HG03520 (cell line): ENCODE measurements around the gene XIRP2.
"Not testable (repeated sequence)": the region's sequence is repeated elsewhere in the genome, so short reads cannot be mapped to it uniquely, and the experiment has no call there.

Source experiments
- ATAC-seq: cut with Tn5 transposase; IDR thresholded peaks from one replicate; pipeline ENCODE4 v1.9.1; 2021; ENCODE audit warnings: mild to moderate bottlenecking, moderate library complexity; ENCODE audit not compliant: unreplicated experiment

XIRP2 gene

DNA sequence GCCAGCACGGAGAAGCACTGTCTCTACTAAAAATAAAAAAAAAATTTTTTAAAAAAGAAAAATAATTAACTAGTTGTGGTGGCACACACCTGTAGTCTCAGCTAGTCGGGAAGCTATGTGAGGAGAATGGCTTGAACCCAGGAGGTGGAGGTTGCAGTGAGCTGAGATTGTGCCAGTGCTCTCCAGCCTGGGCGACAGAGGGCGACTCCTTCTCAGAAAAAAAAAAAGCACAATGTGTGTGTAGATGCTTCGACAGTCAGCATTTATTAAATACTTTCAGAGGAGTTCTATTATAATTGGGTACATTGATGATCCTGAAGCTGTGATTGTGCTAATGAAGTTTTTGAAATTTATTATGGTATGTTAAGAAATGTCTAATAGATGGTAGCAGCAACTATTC lies 46.5 kb downstream of the XIRP2 start:
- no peak for ATAC-seq

DNA sequence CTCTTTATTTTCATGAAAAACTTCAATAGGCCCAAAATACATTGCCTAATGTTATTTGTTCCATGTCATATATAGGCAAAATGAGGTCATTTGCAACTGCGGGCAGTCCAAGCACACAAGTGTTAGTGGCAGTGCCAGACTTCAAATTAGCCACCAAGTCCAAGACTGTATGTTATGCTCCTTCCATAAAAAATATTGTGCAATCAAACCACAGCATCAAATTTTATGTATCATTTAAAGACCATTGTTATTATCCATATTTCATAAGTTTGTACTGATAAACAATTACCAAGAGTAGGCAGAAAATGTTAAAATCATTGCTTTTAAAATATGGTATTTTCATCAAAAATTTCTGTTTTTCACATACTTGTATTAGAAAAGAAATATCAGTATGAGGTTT lies 54.1 kb downstream of the XIRP2 start:
- no peak for ATAC-seq

DNA sequence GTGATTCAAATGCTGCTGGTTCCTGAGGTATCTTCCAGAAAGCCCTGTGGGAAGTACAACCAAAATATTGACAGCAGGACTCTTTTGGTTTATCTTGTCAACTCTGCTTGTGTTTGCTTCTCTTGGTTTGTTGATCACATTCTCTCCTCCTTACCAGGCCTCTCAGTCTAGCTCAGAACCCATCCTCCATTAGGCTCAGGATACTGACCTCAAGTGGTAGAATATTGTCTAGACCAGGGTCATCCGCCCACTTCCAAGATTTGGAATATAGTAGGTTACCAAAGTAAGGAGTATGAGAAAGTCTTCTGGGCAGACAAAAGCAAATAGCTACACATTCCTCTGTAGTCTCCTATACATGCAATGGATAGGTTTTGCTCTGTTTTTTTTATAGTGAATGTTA lies 56.6 kb downstream of the XIRP2 start:
- ATAC-seq = no peak

DNA sequence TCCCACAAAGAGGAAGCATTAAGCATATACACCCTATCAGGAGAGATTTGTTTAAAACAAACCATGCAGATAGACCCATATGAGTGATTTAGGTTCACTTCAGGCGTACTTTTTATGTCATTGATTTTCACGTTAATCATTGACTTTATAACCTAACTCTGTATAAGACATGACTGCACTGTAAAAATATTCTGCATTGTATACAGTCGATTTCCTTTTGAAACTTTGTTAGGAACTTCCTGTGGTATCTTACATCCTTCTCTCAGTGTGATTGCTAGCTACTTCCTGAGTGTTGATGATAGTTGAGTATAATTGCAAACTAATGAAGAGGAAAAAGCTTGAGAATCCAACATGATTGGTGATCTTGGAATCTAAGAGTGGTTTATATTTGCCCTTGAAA lies 69.4 kb downstream of the XIRP2 start:
- ATAC-seq = no peak

DNA sequence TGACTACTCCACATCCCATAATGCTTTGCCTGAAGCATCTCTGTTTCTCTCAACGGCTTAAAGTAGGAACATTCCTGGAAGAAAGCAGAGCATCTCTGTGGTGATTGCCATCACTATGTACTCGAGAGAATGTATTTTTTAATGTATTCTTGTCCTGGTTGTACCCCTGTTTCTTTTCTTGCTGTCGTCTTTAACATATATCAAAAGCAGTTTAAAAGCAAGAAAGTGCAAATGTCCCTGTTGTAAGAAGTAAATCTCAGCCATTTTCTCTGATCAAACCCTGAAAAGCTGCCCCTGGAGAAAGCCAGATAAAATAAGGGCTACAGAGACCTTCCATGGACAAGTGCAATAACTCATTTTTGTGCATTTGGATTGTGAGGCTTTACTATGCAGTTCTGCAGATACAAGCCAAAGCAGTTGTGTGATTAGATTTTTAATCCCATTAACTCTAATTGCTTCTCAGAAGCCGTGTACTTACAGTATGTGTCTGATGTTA lies 70.8 kb downstream of the XIRP2 start:
- no peak for ATAC-seq

DNA sequence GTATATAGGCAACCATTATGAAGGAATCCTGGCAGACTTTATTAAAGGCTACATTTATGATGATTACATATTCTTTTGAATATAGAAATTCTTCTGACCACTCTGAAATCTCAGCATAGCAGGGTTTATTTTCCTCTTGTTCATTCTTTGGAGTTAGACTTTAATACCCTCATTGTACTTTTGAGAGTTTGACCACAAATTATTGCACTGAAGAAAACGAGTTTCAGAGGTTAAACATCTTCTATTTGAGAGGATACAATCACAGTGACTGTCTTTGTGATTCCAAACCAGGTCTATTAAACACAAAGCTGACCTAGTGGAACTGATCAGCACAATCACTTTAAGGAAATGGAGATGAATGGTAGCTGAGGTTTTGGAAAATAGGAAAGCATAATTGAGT lies 71.3 kb downstream of the XIRP2 start:
- ATAC-seq = no peak

DNA sequence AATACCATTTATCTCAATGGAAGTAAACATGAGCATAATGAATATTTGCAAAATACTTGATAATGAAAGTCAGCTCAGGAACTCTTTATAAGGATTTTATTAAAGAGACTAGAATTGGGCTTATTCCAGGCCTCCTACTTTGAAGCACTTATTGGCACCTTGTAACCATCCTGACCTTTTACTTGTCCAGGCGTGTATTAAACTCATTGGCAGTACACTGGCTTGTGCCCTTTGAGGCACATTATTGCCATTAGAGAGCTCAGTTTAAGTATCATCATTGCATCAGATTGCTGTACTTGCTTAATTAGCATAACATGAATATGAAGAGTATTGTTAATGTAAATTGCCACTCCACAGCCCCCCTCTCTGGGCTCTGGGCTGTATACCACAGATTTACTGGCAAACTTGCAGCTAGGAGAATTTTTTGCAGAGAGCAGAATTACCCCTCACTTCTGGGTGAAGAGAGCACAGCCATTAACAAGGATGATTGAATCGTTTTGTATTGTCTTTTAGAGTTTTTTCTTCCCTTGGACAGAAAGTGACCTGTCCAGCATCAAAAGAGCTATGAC lies 72.5 kb downstream of the XIRP2 start:
- ATAC-seq = no peak

DNA sequence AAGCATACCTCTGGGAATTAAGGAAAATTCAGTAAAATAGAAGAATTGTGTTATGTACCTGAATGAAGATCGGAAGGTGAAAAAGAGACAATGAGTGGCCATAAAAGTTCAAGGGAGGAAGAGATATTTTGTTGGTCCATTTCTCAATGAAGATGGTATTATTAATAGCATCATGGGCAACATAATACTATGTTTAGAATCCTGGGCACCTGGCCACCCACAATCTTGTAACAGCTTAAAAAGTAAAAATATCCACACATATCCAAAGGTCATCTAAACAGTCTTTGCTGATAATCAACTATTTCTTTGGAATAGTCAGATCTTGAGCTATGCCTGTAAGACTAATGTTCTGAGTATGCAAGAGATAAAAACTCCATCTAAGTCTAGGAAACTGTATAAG lies 73.7 kb downstream of the XIRP2 start:
- ATAC-seq = no peak

DNA sequence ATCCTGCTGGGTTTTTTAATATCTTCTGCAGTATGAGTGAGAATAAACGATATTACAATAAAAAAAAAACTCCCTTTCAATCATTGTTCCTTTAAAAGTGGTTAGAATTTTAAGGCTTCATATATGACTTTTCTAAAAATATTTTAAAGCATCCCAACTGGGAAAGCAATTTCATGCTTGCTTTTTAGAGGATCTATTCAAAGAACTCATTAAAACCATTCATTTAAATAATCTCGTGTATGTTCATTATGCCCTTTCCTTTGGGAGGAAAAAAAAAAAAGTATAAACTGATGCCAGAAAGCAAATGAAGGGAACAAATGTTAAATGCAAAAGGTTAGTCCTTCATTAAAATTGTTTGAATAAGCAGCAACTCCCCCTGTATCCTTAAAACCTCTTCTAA lies 81.2 kb downstream of the XIRP2 start:
- ATAC-seq = no peak

DNA sequence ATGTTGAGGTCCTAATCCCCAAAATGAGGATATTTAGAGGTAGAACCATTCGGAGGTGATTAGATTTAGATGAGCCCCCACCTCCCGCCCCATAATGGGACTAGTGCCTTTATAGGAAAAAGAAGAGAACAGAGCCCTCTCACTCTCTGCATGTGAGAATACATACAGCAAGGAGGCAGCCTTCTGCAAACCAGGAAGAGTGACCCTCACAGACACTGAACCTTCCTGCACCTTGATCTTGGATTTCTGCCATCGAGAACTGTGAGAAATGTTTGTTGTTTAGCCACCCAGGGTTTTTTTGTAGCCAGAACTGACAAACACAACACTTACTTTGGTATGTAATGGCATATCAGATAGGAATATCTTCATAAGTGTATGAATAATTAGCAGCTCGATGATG lies 83.7 kb downstream of the XIRP2 start:
- ATAC-seq = no peak

DNA sequence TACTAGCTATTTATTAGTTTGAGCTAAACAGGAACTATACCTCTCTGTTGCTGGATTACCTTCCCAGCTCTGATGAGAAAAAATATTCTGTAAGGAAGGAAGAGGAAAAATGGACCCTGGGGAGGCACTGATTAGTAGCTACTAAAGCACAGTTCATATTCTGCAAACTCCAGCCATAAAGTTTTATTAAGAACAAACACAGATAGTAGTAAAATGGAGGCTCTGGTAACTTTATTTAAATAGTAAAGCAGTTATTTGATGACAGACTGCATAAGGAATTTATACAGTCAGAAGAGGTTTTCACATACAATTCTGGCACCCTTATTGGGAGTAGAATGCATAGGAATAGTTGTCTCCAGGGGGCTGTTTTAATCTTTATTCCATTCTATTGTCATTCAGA lies 84.1 kb downstream of the XIRP2 start:
- ATAC-seq = no peak

DNA sequence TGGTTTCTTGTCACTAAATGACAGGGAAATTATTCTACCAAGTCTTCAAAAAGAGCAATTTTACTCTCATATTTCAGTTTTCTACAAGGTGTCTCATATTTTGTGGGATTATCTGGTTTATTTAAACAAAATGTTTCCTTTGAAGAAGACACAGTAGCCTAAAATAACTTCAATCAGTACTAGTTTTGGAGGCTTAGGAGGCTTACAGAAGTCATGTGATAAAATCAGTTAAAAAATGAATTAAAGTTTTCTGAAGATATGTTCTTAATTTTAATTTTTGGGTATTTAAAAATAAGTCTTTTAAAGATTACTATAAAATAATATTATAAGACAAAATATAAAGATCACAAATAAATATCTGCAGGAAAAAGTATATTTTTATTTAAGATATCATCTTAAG lies 95.9 kb downstream of the XIRP2 start:
- no peak for ATAC-seq

DNA sequence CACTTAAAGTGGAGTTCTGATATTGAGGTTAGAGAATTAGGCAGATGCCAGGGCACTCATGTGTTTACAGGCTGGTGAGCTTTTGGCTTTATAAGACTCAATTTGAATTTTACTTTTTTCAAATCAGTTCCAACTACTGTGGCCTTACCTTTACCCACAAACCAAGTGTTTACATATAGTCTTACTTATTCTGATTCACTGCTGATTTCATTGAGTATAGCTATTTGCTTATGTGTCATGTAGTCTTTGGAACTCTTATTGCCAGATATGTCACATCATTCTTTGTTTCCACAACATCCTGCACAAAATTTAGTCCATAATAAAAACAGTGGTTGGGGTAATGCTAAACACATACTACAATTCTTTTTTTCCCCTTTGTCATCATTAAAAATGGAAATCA lies 96.5 kb downstream of the XIRP2 start:
- no peak for ATAC-seq

DNA sequence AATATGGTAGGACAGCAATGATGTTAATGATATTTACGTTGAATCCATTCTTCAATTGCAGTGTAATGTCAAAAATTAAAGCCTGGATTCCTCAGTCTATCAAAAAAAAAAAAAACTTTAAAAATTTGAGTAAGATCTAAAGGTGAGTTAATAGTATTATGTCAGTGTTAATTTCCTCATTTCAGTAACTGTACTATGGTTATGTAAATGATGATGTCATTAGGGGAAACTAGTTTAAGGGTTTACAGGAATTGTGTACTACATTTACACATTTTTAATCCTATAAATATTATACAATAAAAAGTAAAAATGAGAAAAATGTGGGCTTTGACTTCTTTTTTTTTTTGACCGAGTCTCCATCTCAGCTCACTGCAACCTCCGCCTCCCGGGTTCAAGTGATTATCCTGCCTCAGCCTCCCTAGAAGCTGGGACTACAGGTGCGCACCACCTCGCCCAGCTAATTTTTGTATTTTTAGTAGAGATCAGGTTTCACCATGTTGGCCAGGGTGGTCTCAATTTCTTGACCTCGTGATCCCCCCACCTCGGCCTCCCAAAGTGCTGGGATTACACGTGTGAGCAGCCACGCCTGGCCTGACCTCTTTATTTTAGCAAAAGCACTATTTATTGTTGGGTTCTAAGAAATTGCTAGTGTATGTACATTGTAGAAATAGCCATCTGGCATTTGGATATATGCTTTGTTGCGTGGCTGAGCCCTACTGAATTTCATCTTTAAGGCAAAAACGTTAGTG lies 106.5 kb downstream of the XIRP2 start:
- ATAC-seq = no peak

DNA sequence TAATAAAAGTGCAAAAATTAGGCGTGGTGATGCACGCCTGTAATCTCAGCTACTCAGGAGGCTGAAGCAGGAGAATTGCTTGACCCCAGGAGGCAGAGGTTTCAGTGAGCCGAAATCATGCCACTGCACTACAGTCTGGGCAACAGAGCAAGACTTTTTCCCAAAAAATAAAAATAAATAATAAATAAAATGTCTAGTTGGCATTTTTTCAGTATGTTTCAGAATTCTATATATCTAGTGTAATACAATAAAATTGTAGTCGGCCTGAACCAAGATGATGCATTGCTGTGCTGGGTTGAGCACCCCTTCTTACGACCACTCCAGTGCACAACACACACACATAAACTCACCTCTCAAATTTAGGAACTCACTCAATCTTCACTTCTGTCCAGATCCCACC lies 108.2 kb downstream of the XIRP2 start:
- no peak for ATAC-seq

DNA sequence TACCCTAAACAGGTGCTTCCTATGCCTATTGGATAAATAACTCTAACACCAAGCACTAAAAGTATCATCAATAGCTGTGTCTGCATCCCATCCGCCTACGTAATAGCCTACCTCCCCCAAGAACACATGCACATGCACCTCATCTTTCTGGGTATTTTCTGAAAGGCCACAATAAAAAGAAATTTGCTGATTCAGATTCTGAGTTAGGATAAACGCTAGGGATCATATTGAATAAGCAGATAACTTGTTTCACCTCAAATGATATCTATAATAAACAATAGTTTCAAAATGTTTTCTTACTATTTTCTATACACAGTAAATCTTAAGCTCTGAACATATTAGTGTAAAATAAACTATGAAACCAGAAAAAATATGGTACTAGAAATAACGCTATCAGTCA lies 112.9 kb downstream of the XIRP2 start:
- no peak for ATAC-seq

DNA sequence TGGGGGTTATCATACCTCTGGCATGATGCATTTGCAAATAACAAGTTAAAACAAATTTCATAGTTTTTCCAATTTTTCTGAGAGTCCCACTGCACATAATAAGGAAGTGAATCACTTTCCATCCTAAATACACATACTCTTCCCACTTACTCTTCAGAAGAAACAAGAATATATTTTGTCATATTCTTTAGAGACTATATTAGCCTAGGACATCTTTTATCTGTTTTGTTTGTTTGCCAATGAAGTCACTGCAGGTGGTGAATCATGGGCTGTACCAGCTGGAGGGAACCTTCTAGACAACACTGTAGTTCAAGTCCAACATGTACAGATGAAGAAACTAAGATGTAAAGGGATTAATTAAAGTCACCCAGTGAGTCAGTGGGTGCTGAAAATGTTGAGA lies 116.8 kb downstream of the XIRP2 start:
- no peak for ATAC-seq

DNA sequence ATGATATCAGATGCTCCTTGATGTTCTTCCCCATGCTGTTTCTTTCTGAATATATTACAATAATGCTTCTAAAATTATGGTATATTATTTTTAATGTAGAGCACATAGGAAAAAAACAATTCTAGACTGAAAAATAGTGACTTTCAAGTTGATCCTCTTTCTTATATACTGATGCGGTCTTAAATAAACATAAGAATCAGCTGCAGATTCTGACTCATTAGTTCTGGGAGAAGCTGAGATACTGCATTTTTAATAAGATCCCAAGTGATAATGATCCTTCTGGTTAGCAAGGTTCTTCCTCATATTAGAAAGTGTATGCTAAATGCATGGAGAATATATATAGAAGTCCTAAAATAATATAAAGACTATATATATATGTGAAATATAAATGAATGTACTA lies 124.9 kb downstream of the XIRP2 start:
- no peak for ATAC-seq

DNA sequence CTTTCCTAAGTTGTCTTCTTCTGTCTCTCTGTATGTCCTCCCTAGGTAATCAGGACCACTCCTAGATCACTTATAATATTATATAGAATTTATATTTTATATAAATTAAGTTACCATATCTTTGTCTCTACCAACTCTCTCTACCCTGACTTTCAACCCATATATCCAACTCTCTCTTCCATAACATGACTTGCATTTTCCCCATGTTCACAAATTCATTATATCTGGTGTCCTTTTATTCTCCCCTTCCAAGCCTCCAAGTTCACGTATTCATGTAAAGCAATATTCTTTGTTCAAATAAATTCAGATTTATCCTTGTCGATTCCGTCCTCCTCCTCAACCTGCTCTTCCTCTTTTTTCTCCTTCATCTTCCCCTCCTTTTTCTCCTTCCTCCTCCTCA lies 127.5 kb downstream of the XIRP2 start:
- ATAC-seq = no peak

DNA sequence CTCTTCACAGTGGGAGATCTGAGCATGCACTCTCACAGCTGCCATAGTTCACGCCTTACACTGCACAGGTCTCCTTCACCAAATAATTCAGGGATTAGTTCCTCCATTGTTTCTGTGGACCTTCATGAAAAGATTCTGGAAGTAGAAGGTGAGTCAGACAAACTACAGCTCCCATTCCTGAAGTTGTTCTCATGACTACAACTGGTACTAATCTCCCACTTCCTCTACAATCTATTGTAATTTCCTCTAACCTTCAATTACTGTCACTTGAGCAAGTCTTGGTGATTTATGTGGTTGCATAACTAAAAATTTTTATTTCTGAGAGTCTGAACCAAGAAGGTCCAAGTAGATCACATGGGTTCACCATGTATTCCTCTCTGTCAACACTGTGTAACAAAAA lies 128.7 kb downstream of the XIRP2 start:
- ATAC-seq = no peak

DNA sequence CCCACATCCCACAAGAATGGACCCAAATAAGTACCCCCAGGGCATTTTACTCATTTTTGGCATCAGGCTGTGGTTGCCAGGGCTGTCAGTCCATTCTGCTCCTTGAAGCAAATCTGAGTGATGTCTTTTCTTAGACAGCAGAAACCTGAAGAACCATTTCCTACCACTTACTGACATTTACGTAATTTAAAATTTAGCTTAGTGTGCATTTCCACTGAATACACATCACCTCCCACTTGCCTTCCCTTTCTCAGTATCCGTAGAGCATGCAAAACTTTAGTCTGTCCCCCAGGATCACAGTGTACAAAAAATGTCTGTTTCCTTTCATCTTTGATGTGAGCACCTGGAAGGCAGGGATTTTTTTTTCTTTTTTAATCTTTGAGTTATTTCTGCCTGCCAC lies 130.3 kb downstream of the XIRP2 start:
- ATAC-seq = no peak

DNA sequence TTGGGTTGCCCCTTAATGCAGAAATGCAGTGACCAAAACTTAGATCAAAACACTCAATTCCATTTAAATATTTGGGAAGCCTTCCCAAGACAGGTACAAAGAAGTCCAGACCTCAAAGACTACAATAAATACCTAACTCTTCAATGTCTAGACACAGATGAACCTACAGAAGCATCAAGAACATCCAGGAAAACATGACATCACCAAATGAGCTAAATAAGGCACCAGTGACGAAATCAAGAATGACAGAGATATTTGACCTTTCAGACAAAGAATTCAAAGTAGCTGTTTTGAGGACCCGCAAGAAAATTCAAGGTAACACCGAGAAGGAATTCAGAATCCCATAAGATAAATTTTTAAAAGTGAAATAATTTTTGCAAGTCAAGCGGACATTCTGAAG lies 140.2 kb downstream of the XIRP2 start:
- ATAC-seq = no peak

DNA sequence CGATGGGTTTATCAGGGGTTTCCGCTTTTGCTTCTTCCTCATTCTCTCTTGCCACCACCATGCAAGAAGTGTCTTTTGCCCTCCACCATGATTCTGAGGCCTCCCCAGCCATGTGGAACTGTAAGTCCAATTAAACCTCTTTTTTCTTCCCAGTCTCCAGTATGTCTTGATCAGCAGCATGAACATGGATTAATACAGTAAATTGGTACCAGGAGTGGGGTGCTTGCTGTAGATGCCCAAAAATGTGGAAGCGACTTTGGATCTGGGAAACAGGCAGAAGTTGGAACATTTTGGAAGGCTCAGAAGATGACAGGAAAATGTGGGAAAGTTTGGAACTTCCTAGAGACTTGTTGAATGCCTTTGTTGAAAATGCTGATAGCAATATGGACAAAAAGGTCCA lies 146.7 kb downstream of the XIRP2 start:
- not testable (repeated sequence) for ATAC-seq
